HL-60 (cell line): ENCODE data around the gene FOXRED2.
A peak's percentile ranks its signal among the peaks of the same experiment; 100 is the strongest.

ENCODE experiments used
- DNase-seq, 2 experiments: peaks; one replicate each; pipeline ENCODE4 v3.0.0-alpha.2; 2010 to 2020; ENCODE audit warnings: low read depth in 1 of 2, low spot score in 1 of 2
- H3K27ac ChIP-seq: fragments of 250-450 bp; sonication (Bioruptor Pico); replicated peaks from 2 replicates; pipeline ENCODE4 v1.5.1; 2020; ENCODE audit warnings: mild to moderate bottlenecking, moderate library complexity
- H3K27me3 ChIP-seq: fragments of 250-450 bp; sonication (Bioruptor Pico); 2 replicates; pipeline ENCODE4 v1.5.1; 2021; ENCODE audit warnings: mild to moderate bottlenecking, moderate library complexity; ENCODE audit not compliant: insufficient read depth, poor library complexity, severe bottlenecking
- H3K4me3 ChIP-seq: replicated peaks from 2 replicates; pipeline ENCODE4 v1.5.1; 2011; ENCODE audit warnings: mild to moderate bottlenecking, control low read depth, low read length; ENCODE audit not compliant: insufficient read depth
- CTCF ChIP-seq: IDR thresholded peaks from one replicate; pipeline ENCODE4 v1.5.1; 2011; ENCODE audit warnings: low read length, control low read depth, inconsistent platforms; ENCODE audit not compliant: insufficient read depth
- GABPA ChIP-seq: IDR thresholded peaks from 2 replicates; pipeline ENCODE4 v1.6.1; 2012; ENCODE audit warnings: low read depth
- POLR2AphosphoS5 ChIP-seq: IDR thresholded peaks from 2 replicates; pipeline ENCODE4 v1.6.1; 2012; ENCODE audit warnings: low read depth
- REST ChIP-seq: IDR thresholded peaks from 2 replicates; pipeline ENCODE4 v1.6.1; 2012; ENCODE audit warnings: low read depth; ENCODE audit not compliant: insufficient replicate concordance
- SPI1 ChIP-seq: IDR thresholded peaks from 2 replicates; pipeline ENCODE4 v1.6.1; 2012; ENCODE audit warnings: low read depth, mild to moderate bottlenecking, borderline replicate concordance

Gene FOXRED2

GRCh38 chr22:36470162-36470993 lies 36.5 kb downstream of the FOXRED2 start:
- Histone ChIP-seq H3K4me3 (no peak overlapping the region), H3K27me3 (no peaks in the 10 kb centered on the region), H3K27ac (peak overlapping the region; percentile 19)
- TF ChIP-seq CTCF = peak; percentile 99
- no peak for TF ChIP-seq REST
- no peak for TF ChIP-seq POLR2AphosphoS5
- DNase-seq = peak; percentile 82 to 89

GRCh38 chr22:36469094-36469710 lies 37.6 kb downstream of the FOXRED2 start:
- no peaks in the 10 kb centered on the region for H3K27me3 ChIP-seq
- no peak for TF ChIP-seq POLR2AphosphoS5
- no peak for TF ChIP-seq REST
- no peak for TF ChIP-seq SPI1
- TF ChIP-seq CTCF = no peak
- no peak for TF ChIP-seq GABPA
- H3K27ac ChIP-seq = peak overlapping the region; percentile 2
- no peak for DNase-seq
- H3K4me3 ChIP-seq = no peak overlapping the region

GRCh38 chr22:36467946-36468345 lies 38.9 kb downstream of the FOXRED2 start:
- Histone ChIP-seq H3K27me3 (no peaks in the 10 kb centered on the region), H3K27ac (peak overlapping the region; percentile 58), H3K4me3 (no peak overlapping the region)
- no peak; the same call in 1 of the 2 replicates for TF ChIP-seq SPI1
- 0 out of 2 replicates have a peak, but pooled peaks have one; percentile 12 for TF ChIP-seq GABPA
- TF ChIP-seq POLR2AphosphoS5 = peak; percentile 91
- peak; percentile 77 to 91 for DNase-seq

GRCh38 chr22:36467042-36467810 lies 39.6 kb downstream of the FOXRED2 start:
- no peak for TF ChIP-seq SPI1
- TF ChIP-seq POLR2AphosphoS5 = no peak
- no peak for TF ChIP-seq REST
- TF ChIP-seq GABPA = no peak
- no peak for TF ChIP-seq CTCF
- Histone ChIP-seq H3K27ac (peak overlapping the region; percentile 58), H3K27me3 (no peaks in the 10 kb centered on the region), H3K4me3 (no peak overlapping the region)
- DNase-seq = no peak
